C4-2B (cell line): ENCODE data around the gene PANK1.

ENCODE experiments used
- H3K27ac ChIP-seq: fragments of 450-650 bp; 2 replicates; pipeline ENCODE4 v1.5.1; 2017
- ZFX ChIP-seq: fragments of 450-650 bp; IDR thresholded peaks from 2 replicates; pipeline ENCODE4 v1.6.1; 2017
- TF ChIP-seq, protein P1 (sequence below): fragments of 450-650 bp; conservative IDR thresholded peaks from 2 replicates; pipeline ENCODE4 v1.5.1; 2017; ENCODE audit warnings: mild to moderate bottlenecking

The PANK1 gene

DNA sequence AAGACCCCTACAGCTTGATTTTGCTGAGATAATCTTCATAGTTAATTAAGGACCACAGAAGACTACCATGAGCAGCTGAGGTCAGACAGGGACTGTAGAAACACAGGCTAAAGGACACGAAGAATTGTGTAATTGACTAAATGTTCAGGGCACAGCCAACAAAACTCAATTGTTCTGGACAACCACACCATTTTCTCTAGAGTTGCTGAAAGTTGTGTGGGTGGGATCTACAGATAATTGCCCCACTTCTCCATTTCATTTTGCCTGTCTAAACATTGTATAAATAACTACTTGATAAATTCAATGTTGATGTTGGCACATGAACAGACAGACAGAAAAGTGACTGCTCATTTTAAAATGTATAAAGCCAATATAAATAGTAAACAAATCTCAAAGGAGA is 70.7 kb downstream of the PANK1 start:
- no peak overlapping the region for H3K27ac ChIP-seq
- no peak for TF ChIP-seq ZFX
- TF ChIP-seq, protein P1, sequence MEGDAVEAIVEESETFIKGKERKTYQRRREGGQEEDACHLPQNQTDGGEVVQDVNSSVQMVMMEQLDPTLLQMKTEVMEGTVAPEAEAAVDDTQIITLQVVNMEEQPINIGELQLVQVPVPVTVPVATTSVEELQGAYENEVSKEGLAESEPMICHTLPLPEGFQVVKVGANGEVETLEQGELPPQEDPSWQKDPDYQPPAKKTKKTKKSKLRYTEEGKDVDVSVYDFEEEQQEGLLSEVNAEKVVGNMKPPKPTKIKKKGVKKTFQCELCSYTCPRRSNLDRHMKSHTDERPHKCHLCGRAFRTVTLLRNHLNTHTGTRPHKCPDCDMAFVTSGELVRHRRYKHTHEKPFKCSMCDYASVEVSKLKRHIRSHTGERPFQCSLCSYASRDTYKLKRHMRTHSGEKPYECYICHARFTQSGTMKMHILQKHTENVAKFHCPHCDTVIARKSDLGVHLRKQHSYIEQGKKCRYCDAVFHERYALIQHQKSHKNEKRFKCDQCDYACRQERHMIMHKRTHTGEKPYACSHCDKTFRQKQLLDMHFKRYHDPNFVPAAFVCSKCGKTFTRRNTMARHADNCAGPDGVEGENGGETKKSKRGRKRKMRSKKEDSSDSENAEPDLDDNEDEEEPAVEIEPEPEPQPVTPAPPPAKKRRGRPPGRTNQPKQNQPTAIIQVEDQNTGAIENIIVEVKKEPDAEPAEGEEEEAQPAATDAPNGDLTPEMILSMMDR, result no peak

DNA sequence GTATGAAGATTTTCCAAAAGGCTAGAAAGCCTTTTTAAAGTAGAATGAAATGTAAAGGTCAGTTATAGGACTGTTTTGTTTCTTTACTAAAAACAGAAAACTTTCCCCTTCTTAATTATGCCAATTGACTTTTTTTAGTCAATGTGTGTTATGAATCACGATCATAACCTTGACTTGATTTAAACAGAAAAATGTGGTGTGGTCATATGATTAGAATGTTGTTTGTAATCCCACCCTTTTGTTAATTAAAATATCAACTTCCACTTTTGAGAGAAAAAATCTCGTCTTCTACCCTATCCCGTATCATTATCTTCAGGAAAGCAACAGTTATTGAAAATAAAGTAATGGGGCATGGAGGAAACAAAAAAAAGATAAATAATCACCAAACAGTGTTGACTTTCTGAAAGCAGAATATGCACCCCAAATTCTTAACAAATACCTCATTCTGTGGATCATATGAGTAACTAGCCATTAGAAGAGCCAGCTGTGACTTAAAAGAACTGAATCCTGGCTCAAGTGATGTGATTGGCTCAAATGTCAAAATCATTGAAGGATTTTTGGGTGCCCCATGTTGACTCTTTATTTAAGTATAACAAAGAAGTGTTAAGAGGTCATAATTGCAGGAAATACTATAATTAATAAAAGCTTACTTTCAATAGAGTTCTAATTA is 77.3 kb downstream of the PANK1 start:
- TF ChIP-seq, protein P1, result no peak
- no peak for TF ChIP-seq ZFX
- no peak overlapping the region for H3K27ac ChIP-seq

DNA sequence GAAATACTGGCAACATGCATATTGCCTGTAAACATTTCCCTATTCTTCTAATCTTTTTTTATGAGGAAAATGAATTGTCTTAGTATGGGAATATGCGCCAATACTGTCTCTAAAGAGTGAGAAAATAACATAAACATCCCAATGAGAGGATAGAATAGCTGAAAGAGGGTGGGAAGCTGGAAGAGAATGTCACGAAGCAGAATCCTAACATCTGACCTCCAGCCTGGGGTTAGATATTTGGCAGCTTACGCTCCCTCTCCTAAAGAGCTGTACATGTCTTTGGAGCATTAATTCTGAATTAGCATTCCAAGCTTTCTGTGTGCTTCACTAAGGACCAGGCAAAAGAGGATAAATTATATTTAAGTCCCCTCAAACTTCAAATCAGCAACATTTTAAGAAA is 78.0 kb downstream of the PANK1 start:
- no peak overlapping the region for H3K27ac ChIP-seq
- TF ChIP-seq ZFX, result no peak
- TF ChIP-seq, protein P1, result no peak

DNA sequence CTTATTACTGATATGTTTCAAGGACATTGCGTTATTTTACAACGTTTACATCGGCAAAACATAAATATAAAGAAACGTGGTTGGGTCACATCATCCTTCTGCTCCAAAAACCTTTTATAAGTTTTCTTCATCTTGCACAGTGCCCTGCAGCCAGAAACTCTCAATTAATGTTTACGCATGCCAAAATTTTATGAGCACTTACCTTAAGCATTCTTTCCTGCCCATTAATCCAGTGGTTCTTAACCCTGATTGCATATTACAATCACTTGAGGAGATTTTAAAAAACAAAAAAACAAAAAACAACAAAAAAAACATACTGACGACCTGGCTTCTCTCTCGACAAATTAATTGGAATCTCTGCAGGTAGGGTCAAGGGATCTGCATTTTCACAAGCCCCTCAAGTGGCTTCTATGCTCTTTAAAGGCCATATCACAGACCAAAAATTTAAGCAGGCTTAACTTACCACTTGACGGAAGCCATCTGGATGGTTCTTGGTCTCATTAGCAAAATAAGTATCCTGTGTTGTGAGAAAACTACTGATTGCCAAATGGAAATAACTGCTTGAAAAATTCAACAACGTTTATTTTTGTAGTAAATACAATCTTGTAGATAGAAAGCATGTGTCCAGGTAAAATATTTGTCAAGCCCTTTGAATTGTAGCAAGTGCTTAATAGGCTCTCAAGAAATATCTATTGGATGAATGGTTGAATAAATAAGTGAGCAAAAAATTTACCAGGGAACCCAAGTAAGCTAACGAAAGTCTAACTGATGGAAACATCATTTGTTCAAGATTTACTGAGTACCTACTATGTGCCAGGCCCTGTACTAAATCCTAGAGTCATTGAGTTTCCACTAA is 78.7 kb downstream of the PANK1 start:
- TF ChIP-seq, protein P1, result no peak
- H3K27ac ChIP-seq, result no peak overlapping the region

DNA sequence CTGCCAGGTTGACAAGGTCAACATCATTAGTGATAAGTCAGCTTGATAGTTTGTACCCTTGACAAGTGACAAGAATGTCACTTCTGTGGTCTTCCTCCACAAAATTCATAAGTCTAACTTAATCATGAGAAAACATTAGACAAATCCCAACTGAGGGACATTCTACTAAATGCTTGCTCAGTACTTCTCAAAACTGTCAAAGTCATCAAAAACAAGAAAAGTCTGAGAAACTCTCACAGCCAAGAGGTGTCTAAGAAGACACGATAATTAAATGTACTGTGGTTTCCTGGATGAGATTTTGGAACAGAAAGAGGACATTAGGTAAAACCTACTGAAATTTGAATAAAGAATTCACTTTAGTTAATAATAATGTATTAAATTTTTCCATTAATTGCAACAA is 79.9 kb downstream of the PANK1 start:
- no peak overlapping the region for H3K27ac ChIP-seq
- TF ChIP-seq ZFX, result no peak
- TF ChIP-seq, protein P1, result no peak

DNA sequence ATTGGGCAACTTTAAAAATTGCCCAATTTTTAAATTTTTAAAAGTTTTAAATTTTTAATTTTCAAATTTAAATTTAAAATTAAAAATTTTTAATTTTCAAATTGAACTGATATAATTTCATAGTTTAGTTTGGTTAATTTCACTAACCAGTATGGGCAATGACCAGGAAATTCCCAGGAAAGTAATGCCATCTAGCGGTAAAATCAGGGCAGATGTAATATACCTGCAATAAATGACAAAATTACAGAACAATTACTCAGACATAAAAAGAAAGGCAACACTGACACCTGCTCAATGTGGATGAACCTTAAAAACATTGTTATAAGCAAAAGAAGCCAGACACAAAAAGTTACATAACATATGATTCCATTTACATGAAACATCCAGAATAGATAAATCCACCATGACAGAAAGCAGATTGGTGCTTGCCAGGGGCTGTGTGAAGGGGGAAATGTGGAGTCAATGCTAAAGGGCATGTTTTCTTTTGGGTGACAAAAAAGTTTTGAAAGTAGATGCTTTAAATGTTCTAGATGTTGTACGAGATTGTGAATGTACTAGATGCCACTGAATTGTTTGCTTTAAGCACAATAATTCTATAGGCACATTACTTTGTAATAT is 81.1 kb downstream of the PANK1 start:
- no peak overlapping the region for H3K27ac ChIP-seq
- no peak for TF ChIP-seq ZFX
- TF ChIP-seq, protein P1, result peak; percentile 86

DNA sequence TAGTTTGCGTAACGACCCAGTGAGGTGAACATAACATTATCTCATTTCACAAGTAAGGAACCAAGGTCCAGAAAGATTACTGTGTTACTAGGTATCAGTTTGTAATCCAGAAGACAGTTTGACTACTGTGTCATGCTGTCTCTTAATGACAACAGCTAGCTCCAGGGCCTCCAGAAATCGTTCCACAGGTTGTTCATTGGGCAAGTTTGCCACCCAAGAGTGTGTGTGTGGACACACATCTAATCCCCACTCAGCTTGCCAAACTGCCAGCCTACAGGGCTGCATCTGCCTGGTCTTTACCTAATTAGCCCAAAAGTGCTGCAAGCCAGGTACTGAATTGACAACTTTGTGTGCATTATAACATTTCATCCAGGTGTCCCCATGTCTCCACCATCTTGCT is 81.7 kb downstream of the PANK1 start:
- no peak overlapping the region for H3K27ac ChIP-seq
- TF ChIP-seq ZFX, result no peak
- TF ChIP-seq, protein P1, result no peak
